IgD-negative memory B cell (primary cell): Measurements from ENCODE around the gene KLF15. TPM values are rescaled to one million over a fixed set of nuclear protein-coding genes. Genes with fewer than 3 reads are reported as not detected.
"Not testable (repeated sequence)": the region's sequence is repeated elsewhere in the genome, so short reads cannot be mapped to it uniquely, and the experiment has no call there.

Source experiments
- H3K27ac Mint-ChIP-seq, 3 donors: one replicate each; pipeline ENCODE4 v1.8.0; 2020 to 2022; ENCODE audit warnings: mild to moderate bottlenecking in 3 of 3, mixed read lengths in 3 of 3, moderate library complexity in 1 of 3
- H3K27me3 Mint-ChIP-seq: one replicate; pipeline ENCODE4 v1.8.0; 2021; ENCODE audit warnings: mixed read lengths
- H3K36me3 Mint-ChIP-seq: one replicate; pipeline ENCODE4 v1.8.0; 2020; ENCODE audit warnings: mild to moderate bottlenecking, mixed read lengths
- H3K4me1 Mint-ChIP-seq, 3 donors: one replicate each; pipeline ENCODE4 v1.8.0; 2020 to 2022; ENCODE audit warnings: mixed read lengths in 3 of 3, mild to moderate bottlenecking in 1 of 3
- H3K4me3 Mint-ChIP-seq, 4 donors: one replicate each; pipeline ENCODE4 v1.8.0; 2020 to 2022; ENCODE audit warnings: mild to moderate bottlenecking in 4 of 4, mixed read lengths in 4 of 4, moderate library complexity in 3 of 4
- H3K9me3 Mint-ChIP-seq, 3 donors: one replicate each; pipeline ENCODE4 v1.8.0; 2020 to 2021; ENCODE audit warnings: mixed read lengths in 3 of 3, mild to moderate bottlenecking in 1 of 3
- polyA plus RNA-seq: library from polyadenylated mRNA; unstranded; fragments of 300-500 nt; fragmentation: Illumina TruSeq; gene quantifications from one replicate; pipeline ENCODE4 v1.2.3, GENCODE V29; 2021

The KLF15 gene
- polyA plus RNA-seq, 1 donor from 2014 or later, result not detected

GRCh38 chr3:126340596-126340942 is 16.6 kb downstream of the KLF15 start:
- Mint-ChIP-seq H3K36me3 (no peaks in the 10 kb centered on the region), H3K27me3 (peaks cover 5% of the 10 kb centered on the region), H3K4me1 (no peaks in the 10 kb centered on the region), H3K9me3 (no peaks in the 10 kb centered on the region), H3K27ac (no peak overlapping the region), H3K4me3 (no peak overlapping the region)

GRCh38 chr3:126340081-126340511 is 17.1 kb downstream of the KLF15 start:
- H3K4me3 Mint-ChIP-seq, result peak overlapping the region in 1 of 4 donors; percentile 64

GRCh38 chr3:126339466-126339865 is 17.7 kb downstream of the KLF15 start:
- H3K27ac Mint-ChIP-seq, result no peak overlapping the region
- no peak overlapping the region for H3K4me3 Mint-ChIP-seq
- no peaks in the 10 kb centered on the region for H3K36me3 Mint-ChIP-seq
- H3K27me3 Mint-ChIP-seq, result peaks cover 5% of the 10 kb centered on the region
- no peaks in the 10 kb centered on the region for H3K9me3 Mint-ChIP-seq
- no peaks in the 10 kb centered on the region for H3K4me1 Mint-ChIP-seq

More at GRCh38 chr3:126340081-126340511, 17.1 kb downstream of the KLF15 start:
- Mint-ChIP-seq H3K36me3 (no peaks in the 10 kb centered on the region), H3K4me1 (no peaks in the 10 kb centered on the region), H3K9me3 (no peaks in the 10 kb centered on the region), H3K27ac (no peak overlapping the region), H3K27me3 (peaks cover 5% of the 10 kb centered on the region)

GRCh38 chr3:126338790-126339288 is 18.4 kb downstream of the KLF15 start:
- no peak overlapping the region for H3K27ac Mint-ChIP-seq
- H3K36me3 Mint-ChIP-seq, result no peaks in the 10 kb centered on the region
- H3K9me3 Mint-ChIP-seq, result no peaks in the 10 kb centered on the region
- no peak overlapping the region for H3K4me3 Mint-ChIP-seq
- peaks cover 5% of the 10 kb centered on the region for H3K27me3 Mint-ChIP-seq
- no peaks in the 10 kb centered on the region for H3K4me1 Mint-ChIP-seq

GRCh38 chr3:126337980-126338651 is 19.1 kb downstream of the KLF15 start:
- no peaks in the 10 kb centered on the region for H3K9me3 Mint-ChIP-seq
- H3K36me3 Mint-ChIP-seq, result no peaks in the 10 kb centered on the region
- no peak overlapping the region for H3K27ac Mint-ChIP-seq
- H3K4me1 Mint-ChIP-seq, result no peaks in the 10 kb centered on the region
- H3K4me3 Mint-ChIP-seq, result no peak overlapping the region
- peaks cover 5% of the 10 kb centered on the region for H3K27me3 Mint-ChIP-seq

GRCh38 chr3:126331812-126332336 is 25.3 kb downstream of the KLF15 start:
- H3K27ac Mint-ChIP-seq, H3K36me3 Mint-ChIP-seq, H3K4me1 Mint-ChIP-seq, H3K4me3 Mint-ChIP-seq: not testable (repeated sequence)
- Mint-ChIP-seq H3K27me3 (peaks cover 15% of the 10 kb centered on the region), H3K9me3 (peaks cover 7 to 15% (median 11%) of the 10 kb centered on the region in 3 donors)

GRCh38 chr3:126329927-126330725 is 27.1 kb downstream of the KLF15 start:
- no peak overlapping the region for H3K4me3 Mint-ChIP-seq
- no peaks in the 10 kb centered on the region for H3K4me1 Mint-ChIP-seq
- H3K9me3 Mint-ChIP-seq, result peaks cover 7 to 18% (median 11%) of the 10 kb centered on the region in 3 donors

GRCh38 chr3:126326629-126327028 is 30.6 kb downstream of the KLF15 start:
- Mint-ChIP-seq H3K4me3 (no peak overlapping the region), H3K36me3 (peaks cover 3% of the 10 kb centered on the region), H3K9me3 (peaks cover 7 to 18% (median 11%) of the 10 kb centered on the region in 3 donors), H3K27ac (no peak overlapping the region), H3K27me3 (peaks cover 15% of the 10 kb centered on the region), H3K4me1 (no peaks in the 10 kb centered on the region)

More at GRCh38 chr3:126329927-126330725, 27.1 kb downstream of the KLF15 start:
- Mint-ChIP-seq H3K27me3 (peaks cover 15% of the 10 kb centered on the region), H3K36me3 (peaks cover 3% of the 10 kb centered on the region), H3K27ac (no peak overlapping the region)

GRCh38 chr3:126322181-126322967 is 34.8 kb downstream of the KLF15 start:
- Mint-ChIP-seq H3K4me1 (no peaks in the 10 kb centered on the region), H3K27ac (no peak overlapping the region), H3K27me3 (peaks cover 2% of the 10 kb centered on the region), H3K9me3 (peaks cover 0 to 10% (median 1%) of the 10 kb centered on the region in 3 donors), H3K4me3 (no peak overlapping the region), H3K36me3 (no peaks in the 10 kb centered on the region)

GRCh38 chr3:126321490-126321889 is 35.7 kb downstream of the KLF15 start:
- Mint-ChIP-seq H3K9me3 (peaks cover 0 to 9% (median 1%) of the 10 kb centered on the region in 3 donors), H3K4me3 (no peak overlapping the region), H3K4me1 (no peaks in the 10 kb centered on the region), H3K27ac (no peak overlapping the region), H3K27me3 (peaks cover 1% of the 10 kb centered on the region), H3K36me3 (no peaks in the 10 kb centered on the region)

- Mint-ChIP-seq H3K4me3 (no peak overlapping the region), H3K9me3 (peaks cover 0 to 6% (median 1%) of the 10 kb centered on the region in 3 donors), H3K27ac (no peak overlapping the region)
Observed at GRCh38 chr3:126320517-126321293, 36.5 kb downstream of the KLF15 start.

GRCh38 chr3:126319701-126320295 is 37.4 kb downstream of the KLF15 start:
- H3K9me3 Mint-ChIP-seq, result peaks cover 0 to 6% (median 1%) of the 10 kb centered on the region in 3 donors
- H3K4me3 Mint-ChIP-seq, result no peak overlapping the region
- H3K4me1 Mint-ChIP-seq, result no peaks in the 10 kb centered on the region
- H3K27me3 Mint-ChIP-seq, result peaks cover 1% of the 10 kb centered on the region
- no peak overlapping the region for H3K27ac Mint-ChIP-seq
- H3K36me3 Mint-ChIP-seq, result no peaks in the 10 kb centered on the region

More at GRCh38 chr3:126320517-126321293, 36.5 kb downstream of the KLF15 start:
- Mint-ChIP-seq H3K36me3 (no peaks in the 10 kb centered on the region), H3K4me1 (no peaks in the 10 kb centered on the region), H3K27me3 (peaks cover 1% of the 10 kb centered on the region)

GRCh38 chr3:126317029-126317996 is 39.9 kb downstream of the KLF15 start:
- Mint-ChIP-seq H3K9me3 (peaks cover 0 to 6% (median 1%) of the 10 kb centered on the region in 3 donors), H3K4me1 (no peaks in the 10 kb centered on the region), H3K36me3 (no peaks in the 10 kb centered on the region), H3K4me3 (no peak overlapping the region), H3K27me3 (peaks cover 1% of the 10 kb centered on the region), H3K27ac (no peak overlapping the region)
